Measurements from ENCODE around the gene VMAC. TPM values are rescaled to one million over a fixed set of nuclear protein-coding genes. Genes with fewer than 3 reads are reported as not detected.
A peak's percentile ranks its signal among the peaks of the same experiment; 100 is the strongest.
"Not testable (repeated sequence)": the region's sequence is repeated elsewhere in the genome, so short reads cannot be mapped to it uniquely, and the experiment has no call there.

VMAC gene
- total RNA-seq = 4.1 TPM

GRCh38 chr19:5904352-5905113, at the start of gene VMAC:
VMAC (plus strand) TSS chr19:5904872; CDS start chr19:5904891, 19 bp downstream.
- ATAC-seq = peak; percentile 88

GRCh38 chr19:5855151-5855550, 49.5 kb upstream of the VMAC start:
- ATAC-seq = not testable (repeated sequence)

GRCh38 chr19:5857203-5858081, 47.2 kb upstream of the VMAC start:
- peak; percentile 73 for ATAC-seq

- ATAC-seq = no peak
These were observed 41.5 kb upstream of the VMAC start for GRCh38 chr19:5863030-5863665.

GRCh38 chr19:5864013-5864720, 40.5 kb upstream of the VMAC start:
- no peak for ATAC-seq

- no peak for ATAC-seq
These were observed 39.8 kb upstream of the VMAC start for GRCh38 chr19:5864725-5865486.

GRCh38 chr19:5865772-5866171, 38.9 kb upstream of the VMAC start:
- ATAC-seq = no peak

- no peak for ATAC-seq
These were observed 37.2 kb upstream of the VMAC start for GRCh38 chr19:5867201-5868136.

- no peak for ATAC-seq
These were observed 33.7 kb upstream of the VMAC start for GRCh38 chr19:5870986-5871394.

- ATAC-seq = peak; percentile 41
These were observed 31.0 kb upstream of the VMAC start for GRCh38 chr19:5873617-5874199.

GRCh38 chr19:5874496-5874895, 30.2 kb upstream of the VMAC start:
- ATAC-seq = peak; percentile 62

GRCh38 chr19:5877427-5877826, 27.2 kb upstream of the VMAC start:
- ATAC-seq = no peak

GRCh38 chr19:5877882-5878281, 26.8 kb upstream of the VMAC start:
- ATAC-seq = no peak

GRCh38 chr19:5880196-5880595, 24.5 kb upstream of the VMAC start:
- ATAC-seq = no peak

- ATAC-seq = no peak
These were observed 24.0 kb upstream of the VMAC start for GRCh38 chr19:5880604-5881078.

GRCh38 chr19:5881543-5882299, 23.0 kb upstream of the VMAC start:
- no peak for ATAC-seq

- ATAC-seq = peak; percentile 78
These were observed 22.2 kb upstream of the VMAC start for GRCh38 chr19:5882421-5882968.

- not testable (repeated sequence) for ATAC-seq
These were observed 21.4 kb upstream of the VMAC start for GRCh38 chr19:5883157-5883873.

All from esophagus mucosa (tissue), 1 donor.